ENCODE results near the gene KIFAP3.
"Not testable (repeated sequence)": the region's sequence is repeated elsewhere in the genome, so short reads cannot be mapped to it uniquely, and the experiment has no call there.

Gene KIFAP3

DNA sequence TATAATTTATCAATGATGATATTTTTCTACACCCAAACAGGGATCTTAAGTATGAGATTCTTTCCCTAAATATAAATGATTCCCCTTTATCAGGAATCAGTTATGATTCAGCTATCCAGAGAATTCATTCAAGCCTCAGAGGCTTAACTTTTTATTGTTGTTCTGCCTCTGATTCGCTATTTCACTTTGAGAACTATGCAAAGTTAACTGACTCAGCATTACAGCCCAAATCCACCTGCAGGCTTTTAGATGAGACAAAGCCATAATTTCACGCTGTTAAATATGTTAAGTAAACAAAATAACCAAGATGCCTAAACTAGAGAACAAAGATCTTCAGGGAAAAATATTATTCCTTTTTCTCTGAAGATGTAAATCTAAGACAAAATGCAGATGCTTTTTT lies 189.3 kb downstream of the KIFAP3 start:
- DNase-seq = no peak

DNA sequence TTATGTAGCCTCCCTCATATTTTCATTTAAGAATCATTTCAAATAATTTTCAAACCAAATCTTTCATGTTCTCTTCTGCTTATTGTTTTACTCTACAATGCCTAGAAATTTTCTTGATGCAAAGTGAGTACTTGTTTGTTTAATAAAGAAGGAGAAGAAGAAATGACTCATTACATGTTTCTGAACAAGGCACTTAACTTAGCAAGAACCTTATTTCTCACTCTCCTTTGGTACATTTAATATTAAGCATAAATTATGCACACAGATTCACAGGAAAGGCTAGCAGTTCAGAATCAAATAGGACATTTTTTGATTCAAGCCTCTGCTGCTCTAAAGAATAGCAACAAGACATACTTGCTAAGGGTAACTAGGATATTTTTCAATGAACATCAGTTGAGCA lies 189.9 kb downstream of the KIFAP3 start:
- DNase-seq = no peak

GRCh38 chr1:169882039-169882511 lies 192.4 kb downstream of the KIFAP3 start:
- DNase-seq = no peak

GRCh38 chr1:169879034-169879840 lies 195.3 kb downstream of the KIFAP3 start:
- DNase-seq = peak; percentile 70

- DNase-seq = no peak
Observed at GRCh38 chr1:169878498-169878897, 196.0 kb downstream of the KIFAP3 start.

- DNase-seq = peak; percentile 85
Observed at GRCh38 chr1:169877800-169878491, 196.5 kb downstream of the KIFAP3 start.

DNA sequence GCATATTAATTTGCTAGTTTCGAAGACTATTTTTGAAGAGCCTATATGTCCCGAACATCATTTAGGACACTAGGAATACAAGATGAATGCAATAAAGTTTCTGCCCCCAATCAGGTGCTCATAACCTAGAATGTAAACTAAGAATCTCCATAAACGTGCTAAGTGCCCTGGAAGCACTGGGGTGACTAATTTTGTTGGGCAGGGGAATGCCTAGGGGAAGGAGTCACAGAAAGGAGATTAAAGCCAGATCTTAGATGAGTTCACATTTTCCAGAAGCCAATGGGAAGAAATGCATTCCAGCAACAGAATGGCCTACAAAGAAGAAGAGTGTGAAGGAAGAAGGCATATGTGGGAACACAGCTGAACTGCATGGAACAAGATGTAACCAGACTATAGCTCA lies 200.3 kb downstream of the KIFAP3 start:
- peak; percentile 90 for DNase-seq

GRCh38 chr1:169873582-169874199 lies 200.8 kb downstream of the KIFAP3 start:
- DNase-seq = peak; percentile 44

DNA sequence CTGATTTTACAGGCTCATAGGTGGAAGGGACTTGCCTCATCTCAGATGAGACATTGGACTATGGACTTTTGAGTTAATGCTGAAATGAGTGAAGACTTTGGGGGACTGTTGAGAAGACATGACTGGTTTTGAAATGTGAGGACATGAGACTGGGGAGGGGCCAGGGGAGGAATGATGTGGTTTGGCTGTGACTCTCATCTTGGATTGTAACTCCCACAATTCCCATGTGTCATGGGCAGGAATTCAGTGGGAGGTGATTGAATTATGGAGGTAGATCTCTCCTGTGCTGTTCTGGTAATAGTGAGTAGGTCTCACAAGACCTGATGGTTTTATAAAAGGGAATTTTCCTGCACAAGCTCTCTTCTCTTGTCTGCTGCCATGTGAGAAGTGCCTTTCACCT lies 201.6 kb downstream of the KIFAP3 start:
- DNase-seq = peak; percentile 58

DNA sequence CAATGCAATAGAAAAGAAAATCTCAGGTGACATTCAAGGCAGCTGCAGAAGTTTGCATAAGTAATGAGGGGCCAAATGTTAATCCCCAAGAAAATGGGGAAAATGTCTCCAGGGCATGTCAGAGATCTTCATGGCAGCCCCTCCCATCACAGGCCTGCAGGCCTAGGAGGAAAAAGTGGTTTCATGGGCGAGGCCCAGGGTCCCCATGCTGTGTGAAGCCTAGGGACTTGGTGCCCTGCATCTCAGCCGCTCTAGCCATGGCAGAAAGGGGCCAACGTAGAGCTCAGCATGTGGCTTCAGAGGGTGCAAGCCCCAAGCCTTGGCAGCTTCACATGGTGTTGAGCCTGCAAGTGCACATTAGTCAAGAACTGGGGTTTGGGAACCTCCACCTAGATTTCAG lies 202.5 kb downstream of the KIFAP3 start:
- DNase-seq = not testable (repeated sequence)
